ENCODE measurements around the gene NAGLU. TPM values are rescaled to one million over a fixed set of nuclear protein-coding genes. Genes with fewer than 3 reads are reported as not detected.

The NAGLU gene
- polyA plus RNA-seq, 3 donors, result 10.4 to 32.9 (median 24.9) TPM

DNA sequence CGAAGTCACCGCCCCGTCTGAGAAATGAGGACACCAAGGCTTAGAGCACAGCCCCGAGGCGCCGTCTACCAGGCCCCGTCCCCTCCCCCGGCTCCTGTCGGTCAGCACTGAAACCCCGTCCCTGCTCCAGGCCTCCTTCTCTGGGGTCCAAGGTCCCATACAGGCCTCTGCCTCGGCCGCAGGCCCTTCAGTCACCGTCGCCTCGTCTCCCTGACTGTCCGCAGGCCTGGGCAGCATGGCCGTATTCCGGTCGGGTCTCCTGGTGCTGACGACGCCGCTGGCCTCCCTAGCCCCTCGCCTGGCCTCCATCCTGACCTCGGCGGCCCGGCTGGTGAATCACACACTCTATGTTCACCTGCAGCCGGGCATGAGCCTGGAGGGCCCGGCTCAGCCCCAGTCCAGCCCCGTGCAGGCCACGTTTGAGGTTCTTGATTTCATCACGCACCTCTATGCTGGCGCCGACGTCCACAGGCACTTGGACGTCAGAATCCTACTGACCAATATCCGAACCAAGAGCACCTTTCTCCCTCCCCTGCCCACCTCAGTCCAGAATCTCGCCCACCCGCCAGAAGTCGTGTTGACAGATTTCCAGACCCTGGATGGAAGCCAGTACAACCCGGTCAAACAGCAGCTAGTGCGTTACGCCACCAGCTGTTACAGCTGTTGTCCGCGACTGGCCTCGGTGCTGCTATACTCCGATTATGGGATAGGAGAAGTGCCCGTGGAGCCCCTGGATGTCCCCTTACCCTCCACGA is 26.5 kb downstream of the NAGLU start:
- TF ChIP-seq, protein P1, sequence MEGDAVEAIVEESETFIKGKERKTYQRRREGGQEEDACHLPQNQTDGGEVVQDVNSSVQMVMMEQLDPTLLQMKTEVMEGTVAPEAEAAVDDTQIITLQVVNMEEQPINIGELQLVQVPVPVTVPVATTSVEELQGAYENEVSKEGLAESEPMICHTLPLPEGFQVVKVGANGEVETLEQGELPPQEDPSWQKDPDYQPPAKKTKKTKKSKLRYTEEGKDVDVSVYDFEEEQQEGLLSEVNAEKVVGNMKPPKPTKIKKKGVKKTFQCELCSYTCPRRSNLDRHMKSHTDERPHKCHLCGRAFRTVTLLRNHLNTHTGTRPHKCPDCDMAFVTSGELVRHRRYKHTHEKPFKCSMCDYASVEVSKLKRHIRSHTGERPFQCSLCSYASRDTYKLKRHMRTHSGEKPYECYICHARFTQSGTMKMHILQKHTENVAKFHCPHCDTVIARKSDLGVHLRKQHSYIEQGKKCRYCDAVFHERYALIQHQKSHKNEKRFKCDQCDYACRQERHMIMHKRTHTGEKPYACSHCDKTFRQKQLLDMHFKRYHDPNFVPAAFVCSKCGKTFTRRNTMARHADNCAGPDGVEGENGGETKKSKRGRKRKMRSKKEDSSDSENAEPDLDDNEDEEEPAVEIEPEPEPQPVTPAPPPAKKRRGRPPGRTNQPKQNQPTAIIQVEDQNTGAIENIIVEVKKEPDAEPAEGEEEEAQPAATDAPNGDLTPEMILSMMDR (IDR thresholded peaks at IDR 0.05), result no peak
- WGBS (ENCODE audit: insufficient coverage), result 9% methylated on average over 43 of the region's 48 CpGs
- Histone ChIP-seq H3K9ac (ENCODE audit: insufficient read depth, low read length, poor library complexity, severe bottlenecking) (peak overlapping the region; percentile 87), H3K27me3 (ENCODE audit: control insufficient read depth in 2 of 2, insufficient read depth in 2 of 2, low read length in 2 of 2) (no peaks in the 10 kb centered on the region), H3K79me2 (ENCODE audit: insufficient read depth, low read length) (peaks cover 38% of the 10 kb centered on the region), H3K9me3 (replicated peaks in 1 of 2; ENCODE audit: control insufficient read depth in 1 of 2, insufficient read depth in 1 of 2, low read length in 2 of 2) (no peaks in the 10 kb centered on the region), H3K4me3 (replicated peaks in 1 of 3; ENCODE audit: low read depth in 2 of 3, low read length in 3 of 3) (peak overlapping the region; percentile 56 to 92 (median 91)), H3K27ac (ENCODE audit: low read depth in 1 of 2, low read length in 2 of 2) (peak overlapping the region; percentile 88 to 92), H2AFZ (ENCODE audit: insufficient read depth, low read depth, low read length, poor library complexity, severe bottlenecking) (peak overlapping the region; percentile 87), H3K36me3 (replicated peaks in 1 of 2; ENCODE audit: control insufficient read depth in 1 of 2, insufficient read depth in 2 of 2, low read length in 2 of 2) (peaks cover 19 to 27% of the 10 kb centered on the region in 2 donors), H3K4me2 (replicated peaks; ENCODE audit: extremely low read depth, low read length, poor library complexity, severe bottlenecking) (peak overlapping the region; percentile 100), H4K20me1 (ENCODE audit: insufficient read depth, low read length) (peaks cover 22% of the 10 kb centered on the region), H3K4me1 (ENCODE audit: control insufficient read depth in 1 of 2, insufficient read depth in 2 of 2, low read length in 2 of 2) (peaks cover 29 to 43% of the 10 kb centered on the region in 2 donors)
- Mint-ChIP-seq H3K36me3 (peaks cover 21 to 26% of the 10 kb centered on the region in 2 donors), H3K4me3 (peak overlapping the region; percentile 90 to 93), H3K9me3 (peaks cover 0 to 3% (median 0%) of the 10 kb centered on the region in 7 donors), H3K27ac (peak overlapping the region; percentile 91 to 97 (median 93)), H3K4me1 (peaks cover 27% of the 10 kb centered on the region), H3K27me3 (ENCODE audit: low read depth in 3 of 3) (peaks cover 0 to 10% (median 1%) of the 10 kb centered on the region in 3 donors)
- DNase-seq, result no peak
- intact Hi-C loops (cut with micrococcal nuclease), result loop anchor here in 1 of 2 donors (1.0 to 2.0 kb wide), 2 partner anchors 14 to 174 kb away; partner anchors contain the start of genes PSMC3IP and STAT3

DNA sequence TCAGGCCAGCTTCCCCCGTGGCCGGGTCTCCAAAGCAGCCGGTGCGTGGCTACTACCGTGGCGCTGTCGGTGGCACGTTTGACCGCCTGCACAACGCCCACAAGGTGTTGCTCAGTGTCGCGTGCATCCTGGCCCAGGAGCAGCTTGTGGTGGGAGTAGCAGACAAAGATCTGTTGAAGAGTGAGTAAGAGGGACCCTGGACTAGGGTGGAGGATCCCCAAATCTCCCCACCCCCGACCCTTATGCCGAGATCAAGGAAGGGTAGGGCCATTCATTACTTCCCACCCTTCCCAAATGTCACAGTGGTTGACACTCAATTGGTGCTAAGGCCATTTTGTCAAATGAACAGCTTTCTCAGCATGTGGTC is 27.1 kb downstream of the NAGLU start:
- intact Hi-C loops (cut with micrococcal nuclease), result loop anchor here in 1 of 2 donors (2.0 kb wide), 1 partner anchor 14 kb away; the partner anchor contains the start of gene PSMC3IP
- DNase-seq, result no peak

More for the DNA sequence above, 27.1 kb downstream of the NAGLU start:
- H3K4me3 Mint-ChIP-seq, result peak overlapping the region; percentile 90 to 93
- peak overlapping the region; percentile 88 to 92 for H3K27ac ChIP-seq (ENCODE audit: low read depth in 1 of 2, low read length in 2 of 2)
- H3K27me3 Mint-ChIP-seq (ENCODE audit: low read depth in 3 of 3), result peaks cover 0 to 10% (median 1%) of the 10 kb centered on the region in 3 donors
- H3K4me1 ChIP-seq (ENCODE audit: control insufficient read depth in 1 of 2, insufficient read depth in 2 of 2, low read length in 2 of 2), result peaks cover 35 to 48% of the 10 kb centered on the region in 2 donors
- H3K36me3 Mint-ChIP-seq, result peaks cover 23 to 29% of the 10 kb centered on the region in 2 donors
- peaks cover 0 to 3% (median 0%) of the 10 kb centered on the region in 7 donors for H3K9me3 Mint-ChIP-seq
- H3K4me3 ChIP-seq (replicated peaks in 1 of 3; ENCODE audit: low read depth in 2 of 3, low read length in 3 of 3), result peak overlapping the region in 2 of 3 experiments; percentile 91 to 92
- WGBS (ENCODE audit: insufficient coverage), result 89% methylated on average over 4 of the region's 14 CpGs
- H3K27me3 ChIP-seq (ENCODE audit: control insufficient read depth in 2 of 2, insufficient read depth in 2 of 2, low read length in 2 of 2), result no peaks in the 10 kb centered on the region
- H3K4me2 ChIP-seq (replicated peaks; ENCODE audit: extremely low read depth, low read length, poor library complexity, severe bottlenecking), result peak overlapping the region; percentile 100
- peaks cover 19 to 27% of the 10 kb centered on the region in 2 donors for H3K36me3 ChIP-seq (replicated peaks in 1 of 2; ENCODE audit: control insufficient read depth in 1 of 2, insufficient read depth in 2 of 2, low read length in 2 of 2)
- peaks cover 31% of the 10 kb centered on the region for H3K4me1 Mint-ChIP-seq
- H3K9me3 ChIP-seq (replicated peaks in 1 of 2; ENCODE audit: control insufficient read depth in 1 of 2, insufficient read depth in 1 of 2, low read length in 2 of 2), result no peaks in the 10 kb centered on the region
- peak overlapping the region; percentile 81 to 97 (median 91) for H3K27ac Mint-ChIP-seq
- peaks cover 27% of the 10 kb centered on the region for H4K20me1 ChIP-seq (ENCODE audit: insufficient read depth, low read length)
- peak overlapping the region; percentile 87 for H3K9ac ChIP-seq (ENCODE audit: insufficient read depth, low read length, poor library complexity, severe bottlenecking)
- TF ChIP-seq, protein P1 (IDR thresholded peaks at IDR 0.05), result no peak
- no peak overlapping the region for H2AFZ ChIP-seq (ENCODE audit: insufficient read depth, low read depth, low read length, poor library complexity, severe bottlenecking)
- peaks cover 44% of the 10 kb centered on the region for H3K79me2 ChIP-seq (ENCODE audit: insufficient read depth, low read length)
